H9 (cell line): ENCODE data around the gene SOS1. TPM values are rescaled to one million over a fixed set of nuclear protein-coding genes. Genes with fewer than 3 reads are reported as not detected.

ENCODE experiments used
- DNase-seq: peaks from one replicate; pipeline ENCODE4 v3.0.0-alpha.2; 2017
- H2AFZ ChIP-seq: one replicate; pipeline ENCODE4 v1.6.1; 2013; ENCODE audit warnings: mild to moderate bottlenecking, low read length, control low read depth, moderate library complexity
- H2AK5ac ChIP-seq: 2 replicates; pipeline ENCODE4 v1.6.1; 2013; ENCODE audit warnings: low read length, control low read depth, mixed read lengths; ENCODE audit not compliant: insufficient read length
- H2BK120ac ChIP-seq: one replicate; pipeline ENCODE4 v1.6.1; 2013; ENCODE audit warnings: low read depth, mild to moderate bottlenecking, low read length, control low read depth, inconsistent platforms; ENCODE audit not compliant: poor library complexity, severe bottlenecking
- H2BK12ac ChIP-seq: 2 replicates; pipeline ENCODE4 v1.6.1; 2013; ENCODE audit warnings: low read length, control low read depth, mixed read lengths, low read depth; ENCODE audit not compliant: insufficient read length
- H2BK15ac ChIP-seq: 2 replicates; pipeline ENCODE4 v1.6.1; 2013; ENCODE audit warnings: low read depth, low read length, control low read depth
- H2BK20ac ChIP-seq: one replicate; pipeline ENCODE4 v1.6.1; 2013; ENCODE audit warnings: low read depth, mild to moderate bottlenecking, low read length, control low read depth, inconsistent platforms; ENCODE audit not compliant: poor library complexity, severe bottlenecking
- H2BK5ac ChIP-seq: 2 replicates; pipeline ENCODE4 v1.6.1; 2013; ENCODE audit warnings: low read length, control low read depth, mixed read lengths; ENCODE audit not compliant: insufficient read length
- H3K14ac ChIP-seq: 2 replicates; pipeline ENCODE4 v1.6.1; 2013; ENCODE audit warnings: low read length, control low read depth; ENCODE audit not compliant: insufficient read depth
- H3K18ac ChIP-seq: 2 replicates; pipeline ENCODE4 v1.6.1; 2013; ENCODE audit warnings: low read depth, mild to moderate bottlenecking, mixed read lengths, low read length, control low read depth; ENCODE audit not compliant: insufficient read length
- H3K23ac ChIP-seq: 2 replicates; pipeline ENCODE4 v1.6.1; 2013; ENCODE audit warnings: low read length, control low read depth, mixed read lengths, low read depth; ENCODE audit not compliant: insufficient read length
- H3K23me2 ChIP-seq: 2 replicates; pipeline ENCODE4 v1.6.1; 2013; ENCODE audit warnings: low read depth, mild to moderate bottlenecking, mixed read lengths, low read length, control low read depth; ENCODE audit not compliant: insufficient read length, poor library complexity, severe bottlenecking
- H3K27ac ChIP-seq: 2 replicates; pipeline ENCODE4 v1.5.1; 2013; ENCODE audit warnings: low read length, control low read depth, mixed read lengths, low read depth; ENCODE audit not compliant: insufficient read length
- H3K27me3 ChIP-seq: 2 replicates; pipeline ENCODE4 v1.6.1; 2013; ENCODE audit warnings: low read length, control low read depth, inconsistent platforms; ENCODE audit not compliant: insufficient read depth
- H3K4ac ChIP-seq: 2 replicates; pipeline ENCODE4 v1.6.1; 2013; ENCODE audit warnings: low read depth, mild to moderate bottlenecking, control low read depth, inconsistent platforms, low read length, moderate library complexity
- H3K4me1 ChIP-seq: 2 replicates; pipeline ENCODE4 v1.6.1; 2013; ENCODE audit warnings: low read length, control low read depth, inconsistent platforms; ENCODE audit not compliant: insufficient read depth
- H3K4me2 ChIP-seq: 2 replicates; pipeline ENCODE4 v1.6.1; 2013; ENCODE audit warnings: low read length, control low read depth, mixed read lengths; ENCODE audit not compliant: insufficient read length, insufficient read depth
- H3K56ac ChIP-seq: 2 replicates; pipeline ENCODE4 v1.6.1; 2013; ENCODE audit warnings: low read depth, mild to moderate bottlenecking, mixed read lengths, low read length, control low read depth; ENCODE audit not compliant: insufficient read length
- H3K79me1 ChIP-seq: 2 replicates; pipeline ENCODE4 v1.6.1; 2013; ENCODE audit warnings: low read depth, mild to moderate bottlenecking, moderate library complexity, low read length, control low read depth, inconsistent platforms; ENCODE audit not compliant: insufficient read depth, poor library complexity, severe bottlenecking
- H3K79me2 ChIP-seq: 2 replicates; pipeline ENCODE4 v1.6.1; 2013; ENCODE audit warnings: low read length, control low read depth, inconsistent platforms; ENCODE audit not compliant: insufficient read depth
- H3K9ac ChIP-seq: 2 replicates; pipeline ENCODE4 v1.6.1; 2013; ENCODE audit warnings: low read length, control low read depth, mixed read lengths; ENCODE audit not compliant: insufficient read length; ENCODE audit errors: extremely low read depth
- H3K9me3 ChIP-seq: one replicate; pipeline ENCODE4 v1.6.1; 2013; ENCODE audit warnings: low read depth, low read length, inconsistent platforms; ENCODE audit not compliant: control insufficient read depth
- H3T11ph ChIP-seq: one replicate; pipeline ENCODE4 v1.6.1; 2013; ENCODE audit warnings: mild to moderate bottlenecking, low read length, control low read depth, inconsistent platforms
- H4K20me1 ChIP-seq: one replicate; pipeline ENCODE4 v1.6.1; 2013; ENCODE audit not compliant: control insufficient read depth, insufficient read length, insufficient read depth
- H4K5ac ChIP-seq: 2 replicates; pipeline ENCODE4 v1.6.1; 2013; ENCODE audit warnings: low read depth, mild to moderate bottlenecking, mixed read lengths, low read length, control low read depth; ENCODE audit not compliant: insufficient read length
- H4K8ac ChIP-seq: replicated peaks from 2 replicates; pipeline ENCODE4 v1.6.1; 2013; ENCODE audit warnings: low read length, control low read depth, mixed read lengths, low read depth; ENCODE audit not compliant: insufficient read length
- H4K91ac ChIP-seq: 2 replicates; pipeline ENCODE4 v1.6.1; 2013; ENCODE audit warnings: low read depth, mild to moderate bottlenecking, moderate library complexity, mixed read lengths, low read length, control low read depth; ENCODE audit not compliant: insufficient read length
- H3K27ac Mint-ChIP-seq, 3 experiments: 2 replicates in 2 of 3; 3 replicates in 1 of 3; pipeline ENCODE4 v1.8.0; 2020 to 2021; ENCODE audit warnings: mixed read lengths in 3 of 3, mild to moderate bottlenecking in 1 of 3, moderate library complexity in 1 of 3
- H3K27me3 Mint-ChIP-seq: 2 replicates; pipeline ENCODE4 v1.8.0; 2021; ENCODE audit warnings: low read depth, mild to moderate bottlenecking, moderate library complexity, mixed read lengths
- H3K36me3 Mint-ChIP-seq, 3 experiments: 2 replicates in 2 of 3; 3 replicates in 1 of 3; pipeline ENCODE4 v1.8.0; 2020 to 2021; ENCODE audit warnings: low read depth in 3 of 3, mixed read lengths in 3 of 3; ENCODE audit not compliant: insufficient read depth in 1 of 3
- H3K4me1 Mint-ChIP-seq, 2 experiments: 2 replicates each; pipeline ENCODE4 v1.8.0; 2020; ENCODE audit warnings: mixed read lengths in 2 of 2
- H3K4me3 Mint-ChIP-seq, 2 experiments: 2 replicates in 1 of 2; 3 replicates in 1 of 2; pipeline ENCODE4 v1.8.0; 2020 to 2021; ENCODE audit warnings: mild to moderate bottlenecking in 2 of 2, mixed read lengths in 2 of 2, moderate library complexity in 1 of 2
- H3K9me3 Mint-ChIP-seq, 2 experiments: 2 replicates in 1 of 2; 3 replicates in 1 of 2; pipeline ENCODE4 v1.8.0; 2020; ENCODE audit warnings: mild to moderate bottlenecking in 2 of 2, mixed read lengths in 2 of 2, moderate library complexity in 1 of 2
- CTCF ChIP-seq: fragments of 200-600 bp; sonication (generic); conservative IDR thresholded peaks from 3 replicates; pipeline ENCODE4 v1.8.0; 2021; ENCODE audit warnings: antibody characterized with exemption, mild to moderate bottlenecking
- WGBS: extraction: QIAGEN DNeasy Blood & Tissue Kit; methylation state at CpG from one replicate; pipeline ENCODE4 v1.1.7; 2013; ENCODE audit warnings: missing lambda C conversion rate, low lambda C conversion rate, mixed read lengths; ENCODE audit not compliant: insufficient read length; ENCODE audit errors: extremely low coverage; 5-methylcytosine and 5-hydroxymethylcytosine counted together
- total RNA-seq: library from RNA; stranded (reverse); gene quantifications from 2 replicates; pipeline ENCODE4 v1.2.1, GENCODE V29; 2021

Gene SOS1
- total RNA-seq, 1 experiment from 2014 or later = 35.8 TPM

- Histone ChIP-seq H2BK120ac (no peak overlapping the region), H2AK5ac (no peak overlapping the region), H3K18ac (no peak overlapping the region), H4K91ac (no peak overlapping the region), H3K4me1 (no peaks in the 10 kb centered on the region), H4K20me1 (no peaks in the 10 kb centered on the region), H2BK12ac (no peak overlapping the region), H3K27me3 (no peaks in the 10 kb centered on the region), H3K4me2 (no peak overlapping the region), H3K14ac (no peak overlapping the region), H3T11ph (no peak overlapping the region), H3K56ac (no peak overlapping the region), H3K9me3 (no peaks in the 10 kb centered on the region), H3K27ac (no peak overlapping the region), H4K5ac (no peak overlapping the region), H4K8ac (no peak overlapping the region), H3K79me2 (no peaks in the 10 kb centered on the region), H3K9ac (no peak overlapping the region), H3K79me1 (no peaks in the 10 kb centered on the region), H3K4ac (no peak overlapping the region), H2BK5ac (no peak overlapping the region), H2BK15ac (no peak overlapping the region), H3K23ac (no peak overlapping the region), H2AFZ (no peak overlapping the region), H2BK20ac (no peak overlapping the region), H3K23me2 (no peaks in the 10 kb centered on the region)
- Mint-ChIP-seq H3K4me1 (peaks cover 9 to 15% of the 10 kb centered on the region in 2 experiments), H3K27me3 (no peaks in the 10 kb centered on the region), H3K36me3 (peaks cover 5 to 36% (median 30%) of the 10 kb centered on the region in 3 experiments; a peak in 6 of 7 replicates), H3K9me3 (no peaks in the 10 kb centered on the region), H3K4me3 (no peak overlapping the region), H3K27ac (peak overlapping the region in 2 of 3 experiments; percentile 55 to 83; a peak in 3 of 7 replicates)
- DNase-seq = peak; percentile 39
- WGBS = no CpG with 5 or more reads among the region's 5 CpGs
- TF ChIP-seq CTCF = 0 out of 3 replicates have a peak, but pooled peaks have one; percentile 20
Observed at GRCh38 chr2:39007875-39008504, 112.9 kb downstream of the SOS1 start.
